Gastrocnemius medialis (tissue), 4 donors: Measurements from ENCODE around the gene NHSL1.

Experiments used
- POLR2A ChIP-seq, 2 donors: fragments of 450-650 bp; IDR thresholded peaks; one replicate each; pipeline ENCODE4 v1.6.1; 2017; ENCODE audit warnings: antibody characterized with exemption in 2 of 2, mild to moderate bottlenecking in 2 of 2, moderate library complexity in 2 of 2
- TF ChIP-seq, protein P1 (sequence below), 5 experiments: fragments of 450-650 bp in 3 of 5; fragments of 200-600 bp in 2 of 5; sonication (generic) in 2 of 5; IDR thresholded peaks in 4 of 5; conservative IDR thresholded peaks in 1 of 5; 1 replicate in 4 of 5; 2 replicates in 1 of 5; pipeline ENCODE4 v1.5.1; 2016 to 2019; ENCODE audit warnings: antibody characterized with exemption in 5 of 5, mild to moderate bottlenecking in 3 of 5, moderate library complexity in 3 of 5

DNA sequence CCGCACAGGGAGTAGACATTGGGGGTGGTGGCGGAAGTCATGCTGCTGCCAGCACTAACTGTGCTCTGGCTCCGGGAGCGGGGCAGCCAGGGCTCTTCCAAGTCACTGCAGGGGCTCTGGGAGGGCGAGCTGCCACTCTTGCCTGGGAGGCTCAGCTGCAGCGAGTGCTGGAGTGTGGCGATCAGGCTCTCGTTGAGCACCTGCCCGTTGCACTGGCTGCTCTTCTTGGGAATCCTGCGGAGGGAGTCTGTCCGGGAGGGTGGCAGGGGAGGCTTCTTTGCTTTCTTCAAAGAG lies 67.3 kb downstream of the NHSL1 start:
- TF ChIP-seq, protein P1, sequence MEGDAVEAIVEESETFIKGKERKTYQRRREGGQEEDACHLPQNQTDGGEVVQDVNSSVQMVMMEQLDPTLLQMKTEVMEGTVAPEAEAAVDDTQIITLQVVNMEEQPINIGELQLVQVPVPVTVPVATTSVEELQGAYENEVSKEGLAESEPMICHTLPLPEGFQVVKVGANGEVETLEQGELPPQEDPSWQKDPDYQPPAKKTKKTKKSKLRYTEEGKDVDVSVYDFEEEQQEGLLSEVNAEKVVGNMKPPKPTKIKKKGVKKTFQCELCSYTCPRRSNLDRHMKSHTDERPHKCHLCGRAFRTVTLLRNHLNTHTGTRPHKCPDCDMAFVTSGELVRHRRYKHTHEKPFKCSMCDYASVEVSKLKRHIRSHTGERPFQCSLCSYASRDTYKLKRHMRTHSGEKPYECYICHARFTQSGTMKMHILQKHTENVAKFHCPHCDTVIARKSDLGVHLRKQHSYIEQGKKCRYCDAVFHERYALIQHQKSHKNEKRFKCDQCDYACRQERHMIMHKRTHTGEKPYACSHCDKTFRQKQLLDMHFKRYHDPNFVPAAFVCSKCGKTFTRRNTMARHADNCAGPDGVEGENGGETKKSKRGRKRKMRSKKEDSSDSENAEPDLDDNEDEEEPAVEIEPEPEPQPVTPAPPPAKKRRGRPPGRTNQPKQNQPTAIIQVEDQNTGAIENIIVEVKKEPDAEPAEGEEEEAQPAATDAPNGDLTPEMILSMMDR (IDR thresholded peaks at IDR 0.05 in 4 of 5, conservative IDR thresholded peaks at IDR 0.05 in 1 of 5) = no peak
- TF ChIP-seq POLR2A (IDR thresholded peaks at IDR 0.05) = no peak
